ENCODE measurements around the gene FAM120C.

Gene FAM120C

GRCh38 chrX:54182864-54183613 is at the start of gene FAM120C:
Gene FAM120C, minus strand, starts transcription at chrX:54183254. Its CDS starts 56 bp downstream, at chrX:54183198.
- peak; percentile 39 for DNase-seq (ENCODE audit: low read depth)

- no peak for DNase-seq (ENCODE audit: low read depth)
These were observed 47.5 kb upstream of the FAM120C start for GRCh38 chrX:54230435-54231148.

GRCh38 chrX:54223581-54223980 is 40.5 kb upstream of the FAM120C start:
- no peak for DNase-seq (ENCODE audit: low read depth)

- DNase-seq (ENCODE audit: low read depth), result no peak
These were observed 30.5 kb upstream of the FAM120C start for GRCh38 chrX:54213603-54214002.

- DNase-seq (ENCODE audit: low read depth), result no peak
These were observed 25.5 kb upstream of the FAM120C start for GRCh38 chrX:54208531-54208930.

GRCh38 chrX:54198262-54198661 is 15.2 kb upstream of the FAM120C start:
- DNase-seq (ENCODE audit: low read depth), result no peak

- DNase-seq (ENCODE audit: low read depth), result no peak
These were observed 12.0 kb upstream of the FAM120C start for GRCh38 chrX:54194982-54195588.

- no peak for DNase-seq (ENCODE audit: low read depth)
These were observed 10.2 kb upstream of the FAM120C start for GRCh38 chrX:54193085-54193821.

GRCh38 chrX:54184474-54184873 is 1.4 kb upstream of the FAM120C start:
- no peak for DNase-seq (ENCODE audit: low read depth)

- peak; percentile 42 for DNase-seq (ENCODE audit: low read depth)
These were observed 725 bp downstream of the FAM120C start for GRCh38 chrX:54182194-54182863.

- DNase-seq (ENCODE audit: low read depth), result no peak
These were observed 1.7 kb downstream of the FAM120C start for GRCh38 chrX:54181202-54181953.

GRCh38 chrX:54180403-54180802 is 2.7 kb downstream of the FAM120C start:
- DNase-seq (ENCODE audit: low read depth), result no peak

GRCh38 chrX:54178100-54178940 is 4.7 kb downstream of the FAM120C start:
- no peak for DNase-seq (ENCODE audit: low read depth)

- no peak for DNase-seq (ENCODE audit: low read depth)
These were observed 5.7 kb downstream of the FAM120C start for GRCh38 chrX:54177306-54177705.

- DNase-seq (ENCODE audit: low read depth), result no peak
These were observed 9.3 kb downstream of the FAM120C start for GRCh38 chrX:54173791-54174190.

GRCh38 chrX:54172455-54172854 is 10.6 kb downstream of the FAM120C start:
- DNase-seq (ENCODE audit: low read depth), result no peak

- no peak for DNase-seq (ENCODE audit: low read depth)
These were observed 11.4 kb downstream of the FAM120C start for GRCh38 chrX:54171527-54172250.

GRCh38 chrX:54171091-54171490 is 12.0 kb downstream of the FAM120C start:
- no peak for DNase-seq (ENCODE audit: low read depth)

GRCh38 chrX:54166915-54167314 is 16.1 kb downstream of the FAM120C start:
- no peak for DNase-seq (ENCODE audit: low read depth)

Data from T-helper 22 cell (primary cell).